Esophagus muscularis mucosa (tissue), 3 donors: ENCODE data around the gene NFATC1.

Source experiments
- CTCF ChIP-seq, 3 experiments: fragments of 200-600 bp in 2 of 3; fragments of 450-650 bp in 1 of 3; sonication (generic) in 2 of 3; IDR thresholded peaks; one replicate each; pipeline ENCODE4 v1.5.1; 2017 to 2019; ENCODE audit warnings: antibody characterized with exemption in 3 of 3, mild to moderate bottlenecking in 2 of 3, moderate library complexity in 1 of 3
- POLR2A ChIP-seq: fragments of 450-650 bp; IDR thresholded peaks from one replicate; pipeline ENCODE4 v1.6.1; 2017; ENCODE audit warnings: antibody characterized with exemption, moderate library complexity, mild to moderate bottlenecking, low read depth

- no peak for TF ChIP-seq CTCF (IDR thresholded peaks at IDR 0.05)
- no peak for TF ChIP-seq POLR2A
These were observed 8.8 kb downstream of the NFATC1 start for GRCh38 chr18:79404567-79404910.
